NK-92 treated with Interleukin-12 subunit alpha and Interleukin-12 subunit beta, amount 100 ng/mL, for 24 hours (cell line): Measurements from ENCODE around the gene WBP11.

Experiments used
- DNase-seq: peaks from one replicate; lab custom pipeline; 2025; lab: John Stamatoyannopoulos, UW

The WBP11 gene

DNA sequence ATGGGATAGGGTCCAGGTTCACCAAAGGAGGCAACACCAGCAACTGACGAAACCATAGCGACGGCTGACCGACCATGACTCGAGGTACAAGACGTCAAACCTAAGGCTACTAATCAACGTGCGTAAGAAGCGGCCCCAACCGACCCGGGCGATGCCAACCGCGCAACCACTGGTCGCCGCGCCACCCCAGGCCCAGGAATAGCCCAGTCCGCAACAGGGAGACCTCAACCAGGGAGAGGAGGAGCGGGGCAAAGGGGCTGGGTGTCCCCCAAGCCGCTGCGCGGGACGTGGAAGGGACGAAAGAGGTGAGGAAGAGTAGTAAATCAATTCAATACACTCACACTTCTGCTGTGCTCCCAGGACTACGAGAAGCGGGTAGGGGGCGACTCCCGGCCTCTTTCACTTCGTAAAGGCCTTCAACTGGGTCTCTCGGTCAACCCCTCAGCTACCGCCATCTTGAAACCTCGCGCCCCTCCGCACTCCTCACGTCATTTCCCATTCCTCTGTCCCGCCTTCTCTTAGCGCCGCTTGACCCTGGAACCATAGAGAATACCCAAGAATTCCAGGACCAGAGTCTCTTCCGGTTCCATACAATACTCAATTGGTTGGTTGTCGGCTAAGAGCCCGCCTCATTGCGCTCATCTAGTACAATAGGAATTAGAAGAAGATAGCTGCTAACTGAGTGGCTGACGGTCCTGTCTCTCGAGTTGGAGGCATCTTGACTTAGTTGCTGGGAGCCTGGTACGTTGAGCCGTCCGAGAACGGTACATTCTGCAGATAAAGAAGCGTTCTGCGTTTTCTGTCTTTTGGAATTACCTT lies at the start of gene WBP11, which contains the start of gene C12orf60:
Gene WBP11, minus strand, starts transcription at position 468 of the 819 bp plus-strand sequence. CDS start 2,095 bp downstream, outside the sequence.
Gene C12orf60, plus strand, starts transcription at position 660 of the 819 bp plus-strand sequence. CDS start 19,266 bp downstream, outside the sequence.
- peak; percentile 68 for DNase-seq

DNA sequence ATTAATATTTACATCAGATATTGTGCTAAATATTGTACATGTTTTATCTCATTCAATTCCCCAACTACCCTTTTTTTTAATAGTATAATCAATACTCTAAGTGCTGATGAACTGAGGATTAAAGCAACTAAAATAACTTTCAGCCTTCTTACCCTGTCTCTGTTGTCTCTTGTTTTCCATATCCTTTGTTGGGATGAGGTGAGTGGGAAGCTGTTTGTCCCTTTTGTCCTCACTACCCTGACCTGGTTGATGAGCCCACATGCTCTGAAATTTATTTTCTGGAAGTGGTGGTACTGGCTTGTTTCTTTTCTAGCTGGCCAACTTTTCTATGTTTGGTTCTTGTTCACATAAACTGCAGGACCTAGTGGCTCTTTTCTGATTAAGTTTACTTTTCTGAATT lies 49.6 kb upstream of the WBP11 start:
- DNase-seq, result no peak

DNA sequence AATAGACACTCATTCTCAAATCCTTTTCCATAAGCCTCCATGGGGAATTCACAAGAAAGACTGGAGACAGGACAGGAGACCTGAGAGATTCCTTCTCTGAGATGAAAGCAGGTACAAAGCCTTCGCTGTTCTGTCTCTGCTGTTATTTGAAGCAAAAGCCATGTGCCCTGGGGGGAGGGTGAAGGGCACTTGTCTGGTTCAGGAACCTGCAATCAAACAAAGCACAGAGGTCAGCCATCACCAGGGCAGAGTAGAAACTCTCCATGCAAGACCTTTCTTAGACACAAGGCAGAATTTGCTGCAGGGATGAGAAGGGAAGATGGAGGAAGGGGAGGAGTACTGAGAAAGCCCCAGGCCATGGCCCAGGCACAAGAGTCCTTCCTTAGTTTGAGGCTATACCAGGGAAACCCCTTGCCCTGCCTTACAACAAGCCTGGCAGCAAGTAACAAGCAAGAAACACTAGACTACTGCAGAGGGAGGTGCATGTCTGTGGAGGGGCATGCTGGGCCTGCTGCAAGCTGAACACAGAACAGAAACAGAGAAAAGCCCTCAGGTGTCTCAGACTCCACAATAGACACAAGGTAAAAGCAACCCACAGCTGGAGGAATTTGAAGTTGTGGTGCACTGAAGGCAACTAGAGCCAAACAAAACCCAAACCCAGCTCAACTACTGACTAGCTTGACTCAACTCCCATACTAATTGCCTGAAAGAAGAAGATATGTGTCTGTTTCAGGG lies 47.8 kb upstream of the WBP11 start:
- no peak for DNase-seq

DNA sequence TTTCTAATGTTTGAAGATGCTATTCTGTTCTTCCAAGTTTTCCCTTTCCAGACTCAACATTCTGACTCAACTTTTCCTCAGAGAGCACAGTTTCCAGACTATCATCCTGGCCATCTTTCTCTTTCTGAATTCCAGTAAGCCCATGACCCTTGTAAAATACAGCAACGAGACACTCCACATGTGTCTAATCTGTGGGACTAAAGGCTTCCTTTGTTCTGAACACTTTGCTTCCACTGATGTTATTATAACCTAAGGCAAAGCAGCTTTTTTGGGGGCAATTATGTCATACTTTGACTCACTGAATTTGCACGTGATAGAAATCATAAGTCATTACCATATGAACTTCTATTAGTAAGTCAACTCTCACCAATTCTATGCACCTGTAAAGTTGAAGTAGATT lies 46.4 kb upstream of the WBP11 start:
- no peak for DNase-seq

DNA sequence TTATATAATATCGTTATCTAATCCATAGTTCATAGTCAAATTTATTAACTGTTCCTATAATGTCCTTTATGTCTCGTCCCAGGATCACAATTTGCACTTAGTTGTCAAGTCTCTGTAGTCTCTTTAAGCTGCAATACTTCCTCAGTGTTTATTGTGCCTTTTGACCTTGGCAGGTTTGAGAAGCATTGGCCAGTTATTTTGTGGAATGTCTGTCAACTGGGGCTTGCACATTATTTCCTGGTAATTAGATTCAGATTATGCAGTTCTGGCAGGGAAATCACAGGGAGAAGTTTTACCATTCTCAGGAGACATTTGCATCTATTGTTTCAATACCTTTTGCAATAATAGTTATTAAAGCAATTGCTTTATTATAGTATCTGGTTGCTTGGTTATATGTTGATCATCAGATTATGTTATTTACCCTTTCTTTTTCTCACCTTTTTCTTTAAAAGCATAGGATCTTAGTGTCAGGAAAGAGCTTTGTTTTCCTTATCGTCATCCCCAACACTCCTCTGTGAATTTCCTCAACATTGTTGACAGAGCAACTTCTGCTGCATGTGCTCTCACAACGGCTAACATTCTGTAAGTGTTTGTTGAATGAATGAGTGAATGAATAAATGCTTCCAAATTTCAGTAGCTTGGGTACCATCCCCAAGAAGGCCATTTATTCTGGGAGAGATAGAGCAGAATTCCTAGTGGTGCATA lies 43.8 kb upstream of the WBP11 start:
- DNase-seq, result no peak

DNA sequence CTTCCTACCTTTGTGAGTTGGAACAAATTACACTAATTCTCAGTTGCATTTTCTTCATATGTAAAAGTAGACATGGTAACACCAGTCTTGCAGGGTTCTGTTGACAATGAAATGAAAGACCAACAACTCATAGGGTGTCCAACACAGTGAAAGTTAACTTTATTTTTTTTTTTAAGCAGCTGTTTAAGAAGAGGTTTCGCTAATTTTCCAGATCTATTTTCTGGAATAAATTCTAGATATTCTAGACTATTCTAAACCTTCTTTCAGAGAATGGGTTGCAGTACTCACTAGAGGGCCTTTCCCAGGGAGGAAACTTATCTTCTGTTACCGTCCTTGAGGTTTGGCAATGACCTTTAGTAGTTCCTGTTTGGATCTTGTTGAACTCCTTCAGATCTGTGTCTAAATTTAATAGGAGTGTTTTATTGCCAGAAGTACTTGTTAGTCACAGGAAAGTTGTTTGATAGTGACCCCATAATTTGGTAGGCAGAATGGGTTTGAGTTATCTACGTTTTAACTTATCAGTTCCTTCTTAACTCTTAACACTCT lies 42.8 kb upstream of the WBP11 start:
- DNase-seq, result no peak

DNA sequence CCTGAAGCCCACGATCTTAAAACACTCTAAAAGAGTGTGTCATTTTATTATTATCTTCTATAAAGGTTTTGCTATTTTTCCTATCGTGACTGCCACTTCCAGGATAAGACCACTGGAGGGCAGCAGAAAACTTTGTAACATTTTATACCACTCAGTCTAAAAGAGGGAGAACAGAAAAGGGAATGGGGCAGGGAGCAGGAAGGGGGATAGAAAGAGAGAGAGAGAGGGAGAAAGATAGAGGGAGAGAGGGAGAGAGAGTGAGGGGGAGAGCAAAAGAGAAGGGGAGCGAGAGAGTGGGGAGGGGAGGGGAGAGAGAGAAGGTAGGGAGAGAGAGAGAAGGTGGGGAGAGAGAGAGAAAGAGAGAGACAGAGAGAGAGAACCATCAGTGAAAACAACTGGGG lies 42.1 kb upstream of the WBP11 start:
- no peak for DNase-seq

DNA sequence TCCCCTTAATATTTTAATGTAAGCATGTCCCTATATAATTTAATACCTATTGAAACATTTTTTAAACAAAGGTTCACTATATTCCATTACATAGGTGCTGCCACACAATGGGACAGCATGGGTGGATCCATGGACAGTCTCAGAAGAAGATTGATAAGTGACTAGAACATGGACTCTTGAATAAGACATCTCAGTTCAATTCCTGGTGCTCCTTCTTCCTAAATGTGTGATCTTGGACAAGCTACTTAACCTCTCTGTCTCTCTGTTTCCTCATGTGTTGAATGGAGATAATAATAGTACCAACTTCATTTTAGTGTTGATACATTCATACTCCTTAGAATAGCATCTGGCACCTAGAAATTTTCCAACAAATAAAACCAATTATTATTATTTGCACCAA lies 41.1 kb upstream of the WBP11 start:
- no peak for DNase-seq

DNA sequence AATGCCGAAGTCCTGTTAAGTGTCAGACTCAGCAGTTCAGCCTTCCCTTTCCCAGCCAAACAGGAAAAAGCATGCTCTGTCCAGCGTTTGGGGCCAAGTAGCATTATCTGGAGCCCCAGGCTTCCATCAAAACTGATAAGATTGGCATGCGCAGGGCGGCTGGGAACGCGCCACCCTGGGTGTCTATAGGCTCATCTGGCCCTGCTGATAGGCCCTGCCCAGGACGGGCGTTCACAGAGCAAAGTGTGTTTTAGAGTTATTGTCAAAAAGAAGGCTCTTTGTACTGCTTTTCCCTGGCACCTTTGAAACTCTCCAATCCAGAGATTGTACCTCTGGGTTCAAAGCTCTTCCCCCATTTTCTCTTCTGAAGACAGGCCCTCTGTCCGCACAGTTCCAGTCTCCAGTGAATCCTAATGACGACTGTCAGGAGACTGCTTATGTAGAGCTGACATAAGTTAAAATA lies 40.2 kb upstream of the WBP11 start, which contains the start of gene ART4:
Gene ART4, minus strand, starts transcription at position 102 of the 463 bp plus-strand sequence. CDS start 413 bp downstream, outside the sequence.
- DNase-seq, result no peak

DNA sequence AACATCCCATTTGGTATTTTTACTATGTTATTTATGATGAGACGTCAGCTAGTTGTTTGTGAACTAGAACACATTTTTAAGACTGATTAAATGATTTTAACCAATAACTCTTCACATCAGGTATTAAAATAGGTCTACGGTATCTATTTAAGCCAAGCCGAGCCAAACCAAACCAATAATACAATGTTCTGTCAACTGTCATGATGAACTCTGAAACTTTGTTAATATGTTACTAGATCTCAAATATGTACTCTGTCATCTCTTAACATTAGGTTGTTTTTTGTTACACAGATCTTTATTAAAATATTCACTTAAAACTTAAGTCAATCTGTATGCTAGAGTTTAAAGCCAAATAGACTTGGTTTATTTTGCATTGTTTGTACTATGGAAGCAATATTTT lies 39.0 kb upstream of the WBP11 start:
- no peak for DNase-seq

DNA sequence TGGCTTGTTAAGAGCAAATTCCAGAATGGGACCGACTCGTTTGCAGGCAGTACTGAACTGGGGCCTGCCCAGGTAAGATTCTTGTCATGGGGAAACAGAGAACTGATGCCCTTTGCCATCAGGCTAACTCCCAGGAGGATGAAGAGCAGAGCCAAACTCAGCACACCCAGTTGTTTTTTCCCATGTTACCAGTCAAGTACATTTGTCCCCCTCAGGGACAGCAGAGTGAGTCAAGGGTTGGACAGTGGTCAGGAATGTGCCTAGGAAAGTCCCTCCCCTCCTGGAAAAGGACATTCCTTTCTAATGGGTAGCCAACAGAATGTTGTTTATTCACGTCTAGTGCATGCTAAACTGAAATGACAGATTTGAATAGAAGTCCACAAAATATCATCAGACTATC lies 38.5 kb upstream of the WBP11 start:
- DNase-seq, result no peak

DNA sequence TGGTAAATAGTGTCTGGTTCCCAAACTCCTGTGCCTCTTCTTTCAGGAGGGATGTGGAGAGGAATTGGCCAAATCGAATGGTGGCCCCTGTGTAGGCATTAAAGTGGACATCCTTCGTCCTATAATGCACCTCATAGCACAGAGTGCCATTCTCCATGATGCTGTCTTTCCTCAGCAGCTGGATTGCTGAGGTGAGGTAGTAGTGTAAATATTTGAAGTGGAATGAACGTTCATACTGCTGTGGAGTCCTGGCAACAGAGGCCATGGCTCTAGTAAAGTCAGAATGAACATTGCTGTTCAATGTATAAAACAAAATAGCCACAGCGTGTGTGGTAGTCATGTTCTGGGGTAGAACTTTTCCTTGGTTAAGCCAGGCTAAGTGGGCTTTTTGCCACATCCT lies 37.3 kb upstream of the WBP11 start:
- DNase-seq, result no peak

DNA sequence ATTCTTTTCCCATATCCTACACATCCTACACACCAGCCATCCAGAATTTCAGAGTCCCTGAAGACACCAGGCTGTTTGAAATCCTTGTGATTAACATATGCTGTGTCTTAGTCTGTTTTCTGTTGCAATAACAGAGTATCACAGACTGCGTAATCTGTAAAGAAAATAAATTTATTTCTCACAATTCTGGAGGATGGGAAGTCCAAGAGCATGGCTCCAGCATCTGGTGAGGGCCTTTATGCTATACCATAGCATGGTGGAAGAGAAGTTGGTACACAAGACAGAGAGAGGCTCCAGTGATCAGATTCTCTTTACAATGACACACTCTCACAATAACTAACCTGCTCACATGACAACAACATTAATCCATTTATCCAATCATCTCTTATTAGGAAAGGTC lies 36.0 kb upstream of the WBP11 start:
- DNase-seq, result no peak

DNA sequence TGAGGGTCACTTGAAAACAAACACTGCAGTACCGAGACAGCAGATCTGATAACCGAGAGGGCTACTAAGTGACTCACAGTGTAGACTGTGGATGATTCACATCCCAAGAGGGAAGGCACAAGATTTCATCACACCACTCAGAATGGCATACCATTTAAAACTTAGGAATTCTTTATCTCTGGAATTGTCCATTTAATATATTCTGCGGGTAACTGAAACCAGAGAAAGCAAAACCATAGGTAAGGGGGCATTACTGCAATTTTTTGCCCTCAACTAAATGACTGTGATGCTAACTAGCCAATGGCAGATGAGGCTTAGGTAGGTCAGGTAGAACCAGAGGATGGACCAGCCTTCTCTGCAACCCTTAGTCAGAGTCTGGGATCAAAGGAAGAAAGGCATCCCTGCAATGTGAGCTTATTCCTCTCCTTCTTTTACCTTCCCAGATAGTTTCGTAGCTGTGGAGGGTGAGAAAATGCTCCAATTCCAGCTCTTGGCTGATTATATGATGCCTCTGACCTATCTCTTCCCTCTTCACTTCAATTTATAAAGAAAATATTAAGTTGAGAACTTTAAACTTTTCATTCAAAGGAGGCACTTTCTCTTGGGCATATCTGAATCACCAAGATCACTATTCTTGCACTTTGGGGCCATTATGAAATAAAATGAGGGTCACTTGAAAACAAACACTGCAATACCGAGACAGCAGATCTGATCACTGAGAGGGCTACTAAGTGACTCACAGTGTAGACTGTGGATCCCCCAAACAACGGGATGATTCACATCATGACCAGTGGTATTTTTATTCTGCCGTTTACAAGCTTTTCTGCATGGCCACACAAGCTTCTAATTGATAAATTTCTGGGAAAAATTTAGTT lies 33.3 kb upstream of the WBP11 start:
- no peak for DNase-seq

DNA sequence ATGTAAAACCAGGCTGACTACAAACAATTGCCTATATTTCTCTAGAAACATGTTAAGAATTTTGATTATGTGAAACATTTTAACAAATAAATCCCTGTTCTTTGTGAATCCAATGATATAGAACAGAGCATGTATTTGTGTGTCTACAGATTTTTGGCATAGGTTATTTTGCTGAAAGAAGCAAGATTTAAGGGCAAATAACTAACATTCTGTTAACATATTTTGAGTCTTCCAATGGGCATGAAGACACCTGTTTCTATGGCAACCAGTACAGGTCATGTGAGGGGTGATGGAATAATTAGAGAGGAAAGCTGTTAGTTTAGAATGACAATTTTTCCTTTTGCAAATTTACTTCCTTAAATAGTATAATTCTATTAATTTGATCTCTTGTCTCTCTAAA lies 31.2 kb upstream of the WBP11 start:
- no peak for DNase-seq

DNA sequence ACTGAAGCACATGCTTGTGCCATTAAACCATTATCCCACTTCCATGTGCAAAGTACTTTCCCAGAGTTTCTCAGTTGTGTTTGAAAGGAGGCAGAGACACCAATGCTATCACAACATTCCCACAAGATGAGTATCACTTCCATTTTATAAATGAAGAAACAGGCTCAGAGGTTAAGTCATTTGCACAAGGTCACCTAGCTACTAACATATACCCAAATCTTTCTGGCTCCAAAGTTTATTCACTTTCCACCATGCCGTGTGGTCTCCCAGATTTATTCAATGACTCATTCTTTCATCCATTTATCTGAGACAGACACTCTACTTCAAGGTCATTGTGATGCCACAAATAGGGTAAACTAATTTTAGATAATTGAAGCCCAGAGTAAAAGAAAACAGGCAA lies 30.7 kb upstream of the WBP11 start:
- DNase-seq, result no peak

DNA sequence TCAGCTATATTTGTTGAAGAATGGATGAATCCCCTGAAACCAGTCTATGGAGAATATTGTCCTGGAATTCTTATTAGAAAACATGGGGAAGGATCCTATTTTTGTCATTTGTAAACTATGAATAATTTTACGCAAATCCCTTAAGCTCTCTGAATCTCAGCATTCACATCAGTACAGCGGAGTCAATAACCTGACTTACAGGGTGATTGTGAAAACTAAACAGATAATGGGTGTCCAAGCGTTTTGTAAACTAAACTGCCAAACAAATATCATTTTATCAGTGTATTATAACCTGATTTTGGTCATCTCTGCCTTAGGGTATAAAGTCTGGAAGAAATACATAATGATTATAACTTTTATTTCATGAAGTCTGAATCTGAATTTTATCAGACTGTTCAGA lies 30.1 kb upstream of the WBP11 start:
- DNase-seq, result no peak

DNA sequence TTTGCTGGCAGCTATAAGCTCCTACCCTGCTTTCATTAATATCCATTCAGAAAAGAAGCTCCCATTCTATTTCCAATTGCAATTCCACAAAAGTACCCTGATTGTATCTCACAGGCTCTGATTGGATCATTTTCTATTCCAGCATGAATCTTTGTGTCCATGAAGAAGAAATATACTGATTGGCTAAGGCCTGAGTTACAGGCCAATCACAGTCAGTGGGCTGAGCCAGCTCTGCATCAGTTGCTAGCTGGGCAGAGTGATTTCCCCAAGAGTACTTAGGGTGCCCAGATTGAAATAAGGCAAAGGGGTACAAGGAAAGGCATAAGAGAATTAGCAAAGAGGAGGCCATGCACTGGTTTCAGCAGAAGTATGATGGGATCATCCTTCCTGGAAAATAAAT lies 25.6 kb upstream of the WBP11 start:
- no peak for DNase-seq

DNA sequence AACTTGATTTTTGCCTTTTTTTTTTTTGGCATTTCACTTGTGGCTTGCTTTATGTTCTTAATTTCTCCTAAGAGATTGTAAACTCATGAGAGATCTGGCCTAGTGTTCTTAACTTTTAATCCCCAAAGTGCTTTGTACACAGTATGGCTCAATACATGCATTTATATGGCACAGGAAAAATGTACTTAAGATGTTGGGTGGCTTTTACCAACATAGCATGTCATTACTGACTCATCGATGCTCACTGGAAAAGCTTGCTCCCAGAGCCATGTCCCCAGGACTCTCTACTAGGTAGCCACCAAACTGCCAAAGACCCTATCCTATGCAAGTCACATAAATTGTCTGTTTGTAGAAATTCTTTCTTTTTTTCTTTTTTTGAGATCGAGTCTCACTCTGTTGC lies 23.8 kb upstream of the WBP11 start:
- no peak for DNase-seq

DNA sequence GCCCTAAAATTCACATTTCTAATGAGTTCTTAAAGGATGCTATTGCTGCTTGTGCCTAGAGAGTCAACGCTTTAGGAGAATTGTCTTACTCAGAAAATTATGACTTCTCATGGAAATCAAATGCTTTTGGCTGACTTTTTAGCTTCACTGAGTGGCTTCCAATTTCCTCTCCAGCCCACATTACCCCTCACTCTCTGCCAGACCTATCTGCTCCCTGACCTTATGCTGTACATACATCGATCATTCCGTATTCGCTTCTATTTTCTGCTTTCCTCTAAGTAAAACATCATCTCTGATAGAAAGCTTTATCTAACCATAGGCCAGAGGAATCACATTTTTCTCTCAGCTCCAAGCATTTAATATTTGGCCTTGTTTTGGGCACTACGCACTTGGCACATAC lies 23.2 kb upstream of the WBP11 start:
- DNase-seq, result no peak

DNA sequence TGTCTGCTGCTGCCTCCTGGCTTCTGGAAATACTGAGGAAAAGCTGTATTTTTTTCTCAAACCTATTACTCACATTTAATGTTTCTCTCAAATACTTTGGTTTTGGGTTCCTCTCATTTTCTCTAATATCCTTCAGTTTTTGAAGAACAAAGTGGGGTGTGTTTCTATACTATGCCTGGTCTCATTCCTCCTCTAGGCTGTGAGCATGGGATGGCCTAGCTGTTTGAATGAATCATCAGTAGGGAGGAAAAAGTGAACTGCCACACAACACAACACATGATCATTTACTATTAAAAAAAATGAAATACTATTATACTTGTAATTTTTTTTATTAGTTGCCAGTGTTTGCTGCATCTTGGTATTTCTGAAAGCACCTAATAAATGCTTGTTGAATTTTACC lies 22.0 kb upstream of the WBP11 start:
- no peak for DNase-seq
